K562 treated with DMSO at 1 percent for 4 hours (cell line): ENCODE results near the gene PGBD1. TPM values are rescaled to one million over a fixed set of nuclear protein-coding genes. Genes with fewer than 3 reads are reported as not detected.

ENCODE experiments used
- total RNA-seq: library from RNA; unstranded; fragments of 300-600 nt; gene quantifications from 2 replicates; pipeline ENCODE4 v1.2.3, GENCODE V29; 2022; ENCODE audit not compliant: insufficient read depth

The PGBD1 gene, protein sequence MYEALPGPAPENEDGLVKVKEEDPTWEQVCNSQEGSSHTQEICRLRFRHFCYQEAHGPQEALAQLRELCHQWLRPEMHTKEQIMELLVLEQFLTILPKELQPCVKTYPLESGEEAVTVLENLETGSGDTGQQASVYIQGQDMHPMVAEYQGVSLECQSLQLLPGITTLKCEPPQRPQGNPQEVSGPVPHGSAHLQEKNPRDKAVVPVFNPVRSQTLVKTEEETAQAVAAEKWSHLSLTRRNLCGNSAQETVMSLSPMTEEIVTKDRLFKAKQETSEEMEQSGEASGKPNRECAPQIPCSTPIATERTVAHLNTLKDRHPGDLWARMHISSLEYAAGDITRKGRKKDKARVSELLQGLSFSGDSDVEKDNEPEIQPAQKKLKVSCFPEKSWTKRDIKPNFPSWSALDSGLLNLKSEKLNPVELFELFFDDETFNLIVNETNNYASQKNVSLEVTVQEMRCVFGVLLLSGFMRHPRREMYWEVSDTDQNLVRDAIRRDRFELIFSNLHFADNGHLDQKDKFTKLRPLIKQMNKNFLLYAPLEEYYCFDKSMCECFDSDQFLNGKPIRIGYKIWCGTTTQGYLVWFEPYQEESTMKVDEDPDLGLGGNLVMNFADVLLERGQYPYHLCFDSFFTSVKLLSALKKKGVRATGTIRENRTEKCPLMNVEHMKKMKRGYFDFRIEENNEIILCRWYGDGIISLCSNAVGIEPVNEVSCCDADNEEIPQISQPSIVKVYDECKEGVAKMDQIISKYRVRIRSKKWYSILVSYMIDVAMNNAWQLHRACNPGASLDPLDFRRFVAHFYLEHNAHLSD
- 7.1 and 8.1 TPM in 2 replicates for total RNA-seq

GRCh38 chr6:28281288-28282064 is at the start of gene PGBD1:
TSS of gene PGBD1 (plus strand) at chr6:28281572. CDS start at chr6:28283814, 2,242 bp downstream.

GRCh38 chr6:28252009-28252975 is 29.1 kb upstream of the PGBD1 start, which contains the start of gene ZKSCAN4:
TSS of gene ZKSCAN4 (minus strand) at chr6:28252269. CDS start at chr6:28251980, 289 bp downstream.

DNA sequence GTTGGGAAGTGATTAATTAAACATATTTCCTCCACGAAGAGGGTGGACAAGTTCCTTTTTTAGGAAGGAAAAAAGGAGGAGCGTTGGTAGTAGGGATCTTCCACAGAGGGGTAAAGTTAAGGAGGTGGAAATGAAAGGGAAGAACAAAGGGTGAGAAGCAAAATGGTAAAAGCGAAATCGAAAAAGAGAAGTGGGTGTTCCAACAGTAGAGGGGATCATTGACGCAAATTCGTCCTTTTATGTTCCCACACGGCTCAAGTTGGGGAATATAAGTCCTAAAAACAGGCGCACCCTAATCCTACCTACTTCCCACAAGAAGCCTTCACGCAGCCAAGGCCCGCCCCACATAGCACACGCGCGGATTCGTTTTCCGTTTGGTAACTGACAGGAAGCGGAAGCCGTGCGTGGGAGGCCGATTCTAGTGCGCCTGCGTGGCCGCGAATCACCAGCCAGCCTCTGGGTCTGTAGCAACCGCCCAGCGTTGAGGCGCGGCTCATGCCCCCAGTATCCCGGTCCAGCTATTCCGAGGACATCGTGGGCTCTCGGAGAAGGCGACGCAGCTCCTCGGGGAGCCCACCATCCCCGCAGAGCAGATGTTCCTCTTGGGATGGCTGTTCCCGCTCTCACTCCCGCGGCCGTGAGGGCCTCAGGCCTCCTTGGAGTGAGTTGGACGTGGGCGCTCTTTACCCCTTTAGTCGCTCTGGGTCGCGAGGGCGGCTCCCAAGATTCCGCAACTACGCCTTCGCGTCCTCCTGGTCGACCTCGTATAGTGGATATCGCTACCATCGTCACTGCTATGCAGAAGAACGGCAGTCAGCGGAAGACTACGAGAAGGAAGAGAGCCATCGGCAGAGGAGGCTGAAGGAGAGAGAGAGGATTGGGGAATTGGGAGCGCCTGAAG is 22.2 kb upstream of the PGBD1 start, which contains the start of gene NKAPL:
NKAPL (plus strand) TSS at position 421 of the 901 bp plus-strand sequence; CDS start at position 496, 75 bp downstream.

DNA sequence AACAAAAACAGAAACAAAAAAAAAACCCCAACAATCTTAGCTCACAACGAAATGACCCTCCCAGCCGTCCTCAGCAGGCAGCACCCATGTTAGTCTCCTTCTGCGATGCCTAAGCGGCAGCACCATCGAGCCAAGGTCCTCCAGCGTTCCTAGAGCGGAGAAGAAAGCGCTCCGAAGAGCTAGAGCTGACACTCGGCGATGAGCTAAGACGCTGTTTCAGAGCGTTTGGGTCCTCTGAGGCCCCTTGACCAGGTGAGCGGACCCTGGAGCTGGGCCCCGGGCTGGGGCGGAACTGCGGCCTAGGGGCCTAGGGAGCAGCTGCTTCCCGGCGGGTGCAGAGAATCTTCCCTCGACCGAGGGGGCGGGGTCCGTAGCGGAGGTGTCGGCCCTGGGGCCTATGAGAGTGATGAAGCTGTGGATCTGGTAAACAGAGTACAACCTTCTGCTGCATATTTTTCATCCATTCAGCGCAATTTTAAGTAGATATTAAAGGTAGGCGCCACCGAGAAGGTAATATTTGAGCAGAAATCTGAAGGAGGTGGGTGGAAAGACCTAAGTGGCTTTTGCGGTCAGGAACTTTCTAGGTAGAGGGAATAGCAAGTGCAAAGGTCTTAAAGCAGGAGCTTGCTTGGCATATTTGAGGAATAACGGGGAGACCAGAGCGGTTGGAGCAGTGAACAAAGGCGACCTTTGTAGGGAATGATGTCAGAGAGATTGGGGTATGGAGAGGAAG is 14.2 kb upstream of the PGBD1 start, which contains the start of gene ZSCAN26:
ZSCAN26 (plus strand) TSS at position 182 of the 733 bp plus-strand sequence. CDS start 4,777 bp downstream, outside the sequence.

DNA sequence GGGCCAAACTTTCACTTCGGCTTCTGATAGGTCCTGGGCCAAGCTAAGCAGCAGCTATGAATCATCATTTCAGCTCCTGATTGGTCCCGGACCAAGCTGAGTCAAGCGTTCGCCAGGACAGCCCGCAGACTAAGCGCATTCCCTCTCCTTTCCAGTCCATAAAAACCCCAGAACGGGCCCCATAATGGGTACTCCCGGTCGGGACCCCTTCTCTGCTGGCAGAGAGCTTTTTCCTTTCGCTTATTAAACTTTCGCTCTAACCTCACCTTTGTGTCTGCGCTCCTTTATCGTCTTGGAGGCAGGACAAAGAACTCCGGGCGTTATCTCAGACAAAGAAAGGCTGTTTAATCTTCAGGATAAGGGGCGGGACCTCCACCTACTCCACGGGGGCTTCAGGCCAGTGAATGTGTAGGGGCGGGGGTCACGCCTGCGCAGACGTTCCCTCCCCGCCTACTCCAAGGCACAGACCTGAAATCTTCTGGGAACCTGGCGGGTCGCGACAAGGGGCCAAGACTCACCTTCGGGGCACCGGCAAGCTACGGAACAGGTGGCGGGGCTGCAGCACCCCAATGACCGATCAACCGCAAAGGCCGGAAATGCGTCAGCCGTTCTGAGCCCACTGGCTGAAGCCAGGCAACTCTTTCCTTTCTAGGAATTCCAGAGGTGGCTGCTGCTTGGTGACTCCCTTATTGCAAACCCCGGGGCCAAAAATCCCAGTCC is 54.4 kb downstream of the PGBD1 start, which contains the start of gene ZSCAN31:
ZSCAN31 (minus strand) TSS at position 585 of the 720 bp plus-strand sequence. CDS start 6,465 bp downstream, outside the sequence.

GRCh38 chr6:28349892-28350737 is 68.7 kb downstream of the PGBD1 start, which contains the start of gene ZKSCAN3:
TSS of gene ZKSCAN3 (plus strand) at chr6:28349947. CDS start at chr6:28359587, 9,640 bp downstream.

Other genes with a start within 250 kb of the PGBD1 start
- gene ZNF165, start 201.0 kb upstream of the PGBD1 start, total RNA-seq, result 1.6 and 2.1 TPM in 2 replicates
- not detected in 2 replicates for gene ZSCAN16, start 157.0 kb upstream of the PGBD1 start, total RNA-seq
- 11.6 and 19.4 TPM in 2 replicates for gene ZKSCAN8, start 139.7 kb upstream of the PGBD1 start, total RNA-seq
- gene ZSCAN9, start 56.3 kb upstream of the PGBD1 start, total RNA-seq, result 18.1 and 19.4 TPM in 2 replicates
- gene ZKSCAN4, start 29.3 kb upstream of the PGBD1 start, total RNA-seq, result 6.0 and 6.2 TPM in 2 replicates
- not detected in 2 replicates for gene NKAPL, start 22.3 kb upstream of the PGBD1 start, total RNA-seq
- 4.1 and 5.6 TPM in 2 replicates for gene ZSCAN26, start 14.4 kb upstream of the PGBD1 start, total RNA-seq
- 5.8 and 7.0 TPM in 2 replicates for gene ZSCAN31, start 54.6 kb downstream of the PGBD1 start, total RNA-seq
- 4.3 and 4.5 TPM in 2 replicates for gene ZKSCAN3, start 68.4 kb downstream of the PGBD1 start, total RNA-seq
- 4.5 and 6.8 TPM in 2 replicates for gene ZSCAN12, start 118.2 kb downstream of the PGBD1 start, total RNA-seq
- gene ZSCAN23, start 161.9 kb downstream of the PGBD1 start, total RNA-seq, result not detected in 2 replicates
- gene GPX6, start 234.2 kb downstream of the PGBD1 start, total RNA-seq, result not detected in 2 replicates
- 1.2 and 2.2 TPM in 2 replicates for gene GPX5, start 244.3 kb downstream of the PGBD1 start, total RNA-seq